GM19328 (cell line): ENCODE results near the gene SIGLEC9.

ENCODE experiments used
- ATAC-seq: cut with Tn5 transposase; IDR thresholded peaks from one replicate; pipeline ENCODE4 v1.9.1; 2021; ENCODE audit warnings: mild to moderate bottlenecking, moderate library complexity; ENCODE audit not compliant: unreplicated experiment

SIGLEC9 gene

DNA sequence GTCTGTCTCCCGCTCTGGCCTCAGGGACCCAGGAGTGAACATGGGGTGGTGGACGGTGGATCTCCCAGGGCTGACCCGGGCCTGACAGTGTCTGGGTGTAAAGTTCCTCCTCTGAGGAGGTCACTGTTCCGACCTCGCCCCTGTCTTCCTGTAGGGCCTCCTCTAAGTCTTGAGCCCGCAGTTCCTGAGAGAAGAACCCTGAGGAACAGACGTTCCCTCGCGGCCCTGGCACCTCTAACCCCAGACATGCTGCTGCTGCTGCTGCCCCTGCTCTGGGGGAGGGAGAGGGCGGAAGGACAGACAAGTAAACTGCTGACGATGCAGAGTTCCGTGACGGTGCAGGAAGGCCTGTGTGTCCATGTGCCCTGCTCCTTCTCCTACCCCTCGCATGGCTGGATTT is at the start of gene SIGLEC9:
Gene SIGLEC9 (plus strand): TSS at position 178 of the 400 bp plus-strand sequence. CDS start 69 bp downstream, at position 247.
- no peak for ATAC-seq

- no peak for ATAC-seq
Measured at GRCh38 chr19:51075998-51076397, 48.7 kb upstream of the SIGLEC9 start.

- no peak for ATAC-seq
Measured at GRCh38 chr19:51076631-51077213, 48.0 kb upstream of the SIGLEC9 start.

GRCh38 chr19:51078104-51078503 is 46.6 kb upstream of the SIGLEC9 start:
- ATAC-seq = no peak

DNA sequence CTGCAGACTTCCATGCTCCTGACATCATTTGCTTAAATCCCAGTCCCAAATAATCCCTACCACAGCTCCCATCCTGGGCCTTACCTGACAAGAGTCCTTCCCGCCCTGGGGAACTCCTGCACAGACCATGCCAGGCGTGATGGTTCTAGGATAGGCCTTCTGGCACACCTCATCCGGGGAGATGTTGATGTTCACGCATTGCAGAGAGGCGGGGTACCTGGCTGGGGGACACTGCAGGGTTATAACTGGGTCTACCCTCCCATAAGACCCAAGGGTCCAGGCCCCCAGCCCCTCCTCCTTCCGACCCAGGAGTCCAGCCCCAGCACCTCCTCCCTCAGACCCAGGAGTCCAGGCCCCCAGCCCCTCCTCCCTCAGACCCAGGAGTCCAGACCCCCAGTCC is 46.0 kb upstream of the SIGLEC9 start:
- ATAC-seq = no peak

DNA sequence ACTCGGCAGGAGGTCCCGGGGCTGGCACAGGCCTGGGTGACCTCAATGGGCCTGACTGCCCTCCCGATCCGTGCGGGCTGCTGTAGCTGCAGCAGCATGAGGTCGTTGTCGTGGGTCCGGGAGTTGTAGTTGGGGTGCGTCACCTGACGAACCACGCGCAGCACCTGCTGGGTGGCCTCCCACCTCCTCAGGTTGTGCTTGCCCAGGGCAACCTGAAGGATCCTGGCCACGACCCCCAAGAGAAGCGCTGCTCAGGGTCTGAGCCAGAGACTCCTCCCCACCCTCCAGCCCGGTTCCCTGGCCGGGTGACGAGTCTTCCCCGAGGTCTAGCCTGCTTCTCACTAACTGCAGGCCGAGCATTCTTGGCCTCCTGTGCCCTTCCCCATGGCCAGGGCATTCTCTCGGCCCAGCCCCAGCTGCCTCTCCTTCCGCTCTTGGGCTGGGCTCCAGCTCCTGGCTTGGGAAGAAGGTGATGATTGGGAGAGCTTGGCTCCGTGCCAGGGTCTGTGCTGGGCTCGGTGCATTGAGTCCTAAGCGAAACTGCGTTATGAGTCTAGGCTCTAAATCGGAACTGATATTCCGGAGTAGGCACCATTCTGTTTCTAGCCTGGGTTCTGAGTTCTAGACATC is 45.1 kb upstream of the SIGLEC9 start:
- no peak for ATAC-seq

GRCh38 chr19:51081476-51081875 is 43.2 kb upstream of the SIGLEC9 start:
- no peak for ATAC-seq

DNA sequence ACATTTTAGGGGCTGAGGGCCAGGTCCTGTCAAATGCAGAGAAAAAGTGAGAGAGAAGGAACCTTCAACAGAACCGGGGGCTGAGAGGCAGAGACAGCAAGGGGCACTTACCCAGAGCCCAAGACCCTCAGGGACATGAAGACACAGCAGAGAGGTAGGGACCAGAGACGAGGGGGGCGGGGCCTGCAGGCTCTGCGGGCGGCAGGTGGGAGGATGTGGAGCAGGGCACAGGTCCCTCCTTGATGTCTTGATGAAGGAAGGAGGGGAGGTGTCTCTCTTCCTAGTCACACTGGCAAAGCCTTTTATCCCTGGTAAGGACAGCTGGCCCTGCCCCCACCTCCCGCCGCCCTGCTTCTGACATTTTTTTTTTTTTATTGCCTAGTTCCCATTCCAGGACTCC is 42.1 kb upstream of the SIGLEC9 start, which contains the start of gene KLK14:
Gene KLK14 (minus strand): TSS at position 277 of the 400 bp plus-strand sequence. CDS start 273 bp downstream, at position 4.
- ATAC-seq = no peak

GRCh38 chr19:51083181-51083580 is 41.5 kb upstream of the SIGLEC9 start:
- ATAC-seq = no peak

DNA sequence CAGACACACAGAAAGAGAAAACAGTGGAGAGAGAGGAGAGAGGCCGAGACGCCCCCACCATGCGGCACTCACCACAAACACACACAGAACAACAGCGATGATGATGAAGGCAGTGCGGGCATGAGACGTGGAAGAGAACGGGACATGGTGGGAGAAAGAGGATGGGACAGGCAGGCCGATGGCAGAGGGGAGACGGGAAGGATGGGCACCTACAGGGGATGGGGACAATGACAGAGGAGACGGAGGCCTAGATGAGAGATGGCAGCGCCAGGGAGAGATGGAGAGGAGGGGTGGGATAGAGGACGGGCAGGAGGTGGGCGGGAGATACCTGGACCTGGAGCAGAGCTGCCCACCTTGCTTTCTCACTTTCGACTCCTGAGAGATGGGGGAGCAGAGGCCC is 40.9 kb upstream of the SIGLEC9 start:
- no peak for ATAC-seq

- no peak for ATAC-seq
Measured at GRCh38 chr19:51084505-51084904, 40.2 kb upstream of the SIGLEC9 start.

DNA sequence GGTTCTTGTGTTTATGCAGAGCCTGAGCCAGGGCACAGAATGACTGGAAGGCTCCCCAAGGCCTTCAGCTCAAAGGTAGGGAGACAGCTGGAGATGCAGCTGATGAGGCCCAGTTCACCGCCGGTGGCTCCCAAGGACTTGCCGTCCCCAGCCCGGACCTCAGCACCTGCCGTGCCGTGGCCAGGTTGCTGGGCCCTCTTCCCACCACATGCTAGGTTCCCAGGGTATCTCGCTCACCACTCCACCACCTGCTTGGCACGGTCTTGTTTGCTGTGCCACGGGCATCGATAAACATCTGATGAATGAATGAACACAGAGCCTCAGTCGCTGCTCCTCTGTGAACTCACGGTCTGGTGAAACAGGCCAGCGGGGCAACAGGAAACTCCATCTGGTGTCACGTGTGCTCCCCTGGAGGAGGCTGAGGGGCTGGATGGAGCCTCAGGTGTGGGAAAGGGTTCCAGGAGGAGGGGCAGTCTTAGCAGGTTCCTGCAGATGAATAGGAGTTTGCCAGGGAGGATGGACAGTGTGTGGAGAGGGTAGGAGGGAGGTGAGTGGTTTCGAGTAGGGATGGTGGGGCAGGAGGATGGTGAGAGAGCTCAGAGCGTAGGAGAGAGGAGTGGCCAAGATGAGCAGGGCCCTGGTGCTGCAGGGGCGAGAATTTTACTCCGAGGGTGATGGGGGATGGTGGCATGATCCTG is 38.4 kb upstream of the SIGLEC9 start:
- no peak for ATAC-seq

DNA sequence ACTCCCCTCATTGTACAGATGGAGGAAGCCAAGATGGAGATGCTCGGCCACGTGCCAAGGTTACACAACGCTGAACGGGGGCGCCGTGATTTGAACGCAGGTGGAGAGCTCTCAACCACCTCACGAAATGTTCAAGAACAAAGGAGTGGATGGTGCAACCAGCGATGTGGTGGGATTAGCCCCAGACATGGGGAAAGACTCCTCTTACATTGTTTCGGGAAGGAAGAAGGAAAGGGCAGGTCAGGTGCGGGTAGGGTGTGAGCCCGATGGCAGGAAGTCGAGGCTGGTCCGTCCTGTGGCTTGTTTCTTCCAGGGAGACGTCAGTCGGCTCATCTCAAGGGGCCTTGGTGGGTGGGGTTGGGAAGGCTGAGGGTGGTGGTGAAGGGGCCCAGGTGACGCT is 34.9 kb upstream of the SIGLEC9 start:
- ATAC-seq = no peak

GRCh38 chr19:51090471-51090870 is 34.2 kb upstream of the SIGLEC9 start:
- no peak for ATAC-seq

DNA sequence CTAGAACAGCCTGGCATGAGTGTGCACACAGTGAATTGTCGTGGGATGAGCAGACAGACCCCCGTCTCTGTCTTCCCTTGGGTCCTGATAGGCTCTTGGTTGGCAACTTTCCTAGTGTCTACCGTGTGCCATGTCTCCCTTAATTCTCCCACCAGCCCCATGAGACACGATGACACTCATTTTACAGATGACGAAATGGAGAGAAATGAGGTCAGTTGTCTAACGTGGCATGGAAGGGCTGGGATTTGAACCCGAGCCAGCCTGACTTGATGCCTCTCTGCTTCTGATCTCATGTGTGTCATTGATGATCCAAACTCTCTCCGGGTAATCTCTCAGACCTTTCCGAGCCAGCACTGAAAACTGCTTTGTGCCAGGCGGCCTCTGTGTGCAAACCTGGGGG is 33.6 kb upstream of the SIGLEC9 start:
- no peak for ATAC-seq

DNA sequence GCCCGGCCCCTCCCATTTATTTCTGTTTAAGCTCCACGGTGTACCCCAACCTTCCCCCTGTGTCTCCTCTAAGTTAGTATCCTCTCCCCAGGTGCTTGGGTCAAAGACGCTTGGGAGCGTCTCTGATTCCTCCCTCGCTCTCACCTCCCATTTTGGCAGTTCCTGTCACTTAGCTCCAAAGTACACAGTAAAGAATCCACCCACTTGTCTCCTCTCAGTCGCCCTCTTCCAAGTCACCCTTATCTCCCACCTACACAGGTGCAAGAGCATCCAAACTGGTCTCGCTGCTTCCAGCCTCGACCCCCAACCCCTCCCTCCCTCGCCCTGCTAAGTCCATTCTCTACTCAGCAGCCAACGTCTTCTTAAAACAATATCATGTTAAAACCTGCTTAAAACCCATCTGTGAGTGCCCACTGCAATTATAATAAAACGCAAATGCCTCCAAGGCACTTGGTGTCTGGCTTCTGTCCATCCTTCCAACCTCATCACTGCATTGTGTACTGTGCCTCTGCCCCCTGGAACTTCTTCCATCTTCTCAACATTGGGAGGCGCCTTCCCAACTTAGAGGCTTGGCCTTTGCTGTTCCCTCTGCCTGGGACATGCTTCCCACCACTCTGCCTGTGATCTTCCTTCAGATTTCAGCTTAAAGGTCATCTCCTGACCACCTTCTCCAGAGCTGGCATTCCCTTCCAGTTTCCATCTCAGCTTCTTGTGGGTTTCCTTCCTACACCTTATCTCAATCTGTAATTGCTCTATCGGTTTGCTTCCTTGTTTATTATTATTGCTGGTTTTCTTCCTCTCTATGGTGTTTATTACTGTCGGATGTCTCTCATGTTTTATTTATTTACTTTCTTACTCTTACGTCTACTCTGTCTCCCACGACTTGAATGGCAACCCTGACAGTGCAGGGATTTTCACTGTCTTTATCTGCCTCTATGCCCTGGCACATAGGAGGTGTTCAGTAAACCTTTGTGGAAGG is 32.5 kb upstream of the SIGLEC9 start:
- ATAC-seq = no peak

GRCh38 chr19:51093101-51093500 is 31.6 kb upstream of the SIGLEC9 start:
- no peak for ATAC-seq

DNA sequence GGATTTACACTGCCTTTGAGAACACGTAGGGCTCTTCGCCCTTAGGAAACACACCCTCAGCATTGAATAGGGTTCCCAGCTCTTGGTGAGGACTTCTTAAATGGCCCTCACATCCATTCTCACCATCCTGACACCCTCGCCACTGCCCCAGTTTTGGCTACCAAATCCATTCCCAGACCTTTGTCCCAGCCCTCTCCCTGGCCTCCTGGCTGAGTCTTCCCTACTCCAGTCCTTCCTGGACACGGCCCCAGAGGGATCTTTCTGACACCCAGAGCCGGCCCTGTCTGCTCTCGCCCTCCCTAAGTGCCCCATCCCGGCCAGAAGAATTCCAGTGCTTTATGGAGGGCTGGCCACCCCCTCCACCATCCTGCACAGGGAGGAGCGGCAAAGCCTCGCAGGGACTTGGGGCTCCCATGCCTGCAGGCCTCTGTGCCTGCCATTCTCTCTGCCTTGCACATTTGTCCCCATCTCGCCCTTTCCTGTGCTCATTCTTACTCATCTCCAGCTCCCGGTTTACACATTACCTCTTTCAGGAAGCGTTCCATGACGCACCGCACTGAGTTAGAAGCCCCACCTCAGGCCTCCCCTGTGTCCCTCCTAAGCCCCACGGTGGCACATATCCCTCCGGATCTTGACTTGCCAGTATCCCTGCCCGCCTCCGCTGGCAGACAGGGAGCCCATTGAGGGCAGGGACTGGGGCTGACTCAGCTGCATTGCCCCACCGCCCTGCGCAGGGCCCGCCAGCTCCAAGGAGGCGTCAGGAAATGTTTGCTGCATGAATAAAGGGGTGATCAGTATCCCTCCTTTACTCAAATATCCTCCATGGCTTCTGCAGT is 31.0 kb upstream of the SIGLEC9 start:
- ATAC-seq = no peak

DNA sequence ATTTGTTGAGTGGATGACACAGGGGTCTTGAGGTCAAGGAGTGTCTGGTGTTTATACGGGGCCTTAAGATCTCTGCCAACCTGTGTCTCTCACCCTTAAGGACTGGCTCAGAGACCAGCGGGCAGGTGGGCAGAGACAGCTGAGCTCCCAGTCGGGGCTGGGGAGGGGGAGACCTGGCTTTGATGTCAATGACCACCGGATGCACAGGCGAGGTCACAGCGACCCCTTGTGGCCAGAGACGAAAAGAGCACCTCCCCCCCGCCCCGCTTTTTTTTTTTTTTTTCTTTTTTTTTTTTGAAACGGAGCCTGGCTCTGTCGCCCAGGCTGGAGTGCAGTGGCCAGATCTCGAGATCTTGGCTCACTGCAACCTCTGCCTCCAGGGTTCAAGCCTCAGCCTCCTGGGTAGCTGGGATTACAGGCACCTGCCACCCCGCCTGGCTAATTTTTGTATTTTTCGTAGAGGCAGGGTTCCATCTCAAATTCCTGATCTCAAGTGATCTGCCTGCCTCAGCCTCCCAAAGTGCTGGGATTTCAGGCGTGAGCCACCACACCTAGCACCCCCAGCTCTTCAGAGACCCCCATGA is 29.9 kb upstream of the SIGLEC9 start:
- no peak for ATAC-seq
